HepG2 (cell line): ENCODE data around the gene TFRC. TPM values are rescaled to one million over a fixed set of nuclear protein-coding genes. Genes with fewer than 3 reads are reported as not detected.
A peak's percentile ranks its signal among the peaks of the same experiment; 100 is the strongest.

ENCODE experiments used
- AKAP8 ChIP-seq: sonication (generic); formaldehyde crosslinking; IDR thresholded peaks from 2 replicates; pipeline ENCODE4 v1.5.1; 2020; ENCODE audit warnings: mild to moderate bottlenecking, missing genetic modification reagents
- IKZF4 ChIP-seq: sonication (generic); formaldehyde crosslinking; IDR thresholded peaks from 2 replicates; pipeline ENCODE4 v1.5.1; 2020; ENCODE audit warnings: borderline replicate concordance, mild to moderate bottlenecking, low read depth, missing genetic modification reagents; ENCODE audit errors: not compliant biosample characterization
- JUNB ChIP-seq: sonication (generic); formaldehyde crosslinking; IDR thresholded peaks from 2 replicates; pipeline ENCODE4 v1.8.0; 2022; ENCODE audit warnings: missing genetic modification reagents, mild to moderate bottlenecking, borderline replicate concordance
- KAT7 ChIP-seq: IDR thresholded peaks from 2 replicates; pipeline ENCODE4 v1.6.1; 2018; ENCODE audit warnings: borderline replicate concordance, missing compliant biosample characterization
- KIAA2018 ChIP-seq: sonication (generic); formaldehyde crosslinking; IDR thresholded peaks from 2 replicates; pipeline ENCODE4 v1.5.0; 2020; ENCODE audit warnings: mild to moderate bottlenecking, missing genetic modification reagents, borderline replicate concordance
- THAP9 ChIP-seq: sonication (generic); formaldehyde crosslinking; IDR thresholded peaks from 2 replicates; pipeline ENCODE4; 2020; ENCODE audit warnings: missing genetic modification reagents, mild to moderate bottlenecking, borderline replicate concordance
- ZNF143 ChIP-seq: sonication (generic); formaldehyde crosslinking; IDR thresholded peaks from 2 replicates; pipeline ENCODE4 v1.4.0; 2020; ENCODE audit warnings: missing genetic modification reagents
- ZNF275 ChIP-seq: sonication (generic); formaldehyde crosslinking; IDR thresholded peaks from 2 replicates; pipeline ENCODE4 v1.8.0; 2022; ENCODE audit warnings: missing genetic modification reagents, mild to moderate bottlenecking, inconsistent platforms, borderline replicate concordance
- ZNF3 ChIP-seq: IDR thresholded peaks from 2 replicates; pipeline ENCODE4 v1.7.0; 2017; ENCODE audit warnings: inconsistent platforms
- polyA plus RNA-seq, 8 experiments: library from polyadenylated mRNA; depleted of rRNA in 3 of 8; stranded (reverse) in 7 of 8; unstranded in 1 of 8; fragments of >200 nt; fragmentation: Illumina TruSeq in 4 of 8; extraction: Trizol in 4 of 8; gene quantifications; 2 replicates each; pipeline versions ENCODE4 v1.2.1 to v1.2.3, GENCODE V29; 2011 to 2016; ENCODE audit warnings: low read depth in 4 of 8, missing spikeins in 1 of 8, mixed read lengths in 1 of 8; ENCODE audit not compliant: insufficient read depth in 1 of 8
- total RNA-seq, 5 experiments: library from RNA; depleted of rRNA; stranded (reverse); fragments of >200 nt; fragmentation: Illumina TruSeq; extraction: Trizol; gene quantifications; 2 replicates each; pipeline ENCODE4 v1.2.3, GENCODE V29; 2016; ENCODE audit warnings: low read depth in 1 of 5
- TF ChIP-seq, protein P1 (sequence below): sonication (generic); formaldehyde crosslinking; IDR thresholded peaks from 2 replicates; pipeline ENCODE4 v1.8.0; 2022; ENCODE audit warnings: mild to moderate bottlenecking, missing genetic modification reagents; ENCODE audit not compliant: insufficient replicate concordance
- TF ChIP-seq, protein P2 (sequence below): sonication (generic); formaldehyde crosslinking; IDR thresholded peaks from 2 replicates; pipeline ENCODE4 v1.4.0; 2020; ENCODE audit warnings: missing genetic modification reagents

Gene TFRC
- total and polyA plus RNA-seq, 2 of the 13 experiments (the other 11 are each of a cell fraction or from before 2014, with no cell fraction given) = 188 to 274 TPM

GRCh38 chr3:196081002-196081833, 672 bp downstream of the TFRC start (continued):
- TF ChIP-seq KIAA2018 (CRISPR knock-in tag) (no peak), JUNB (0 out of 2 replicates have a peak, but pooled peaks have one; percentile 22), ZNF3 (no peak), KAT7 (CRISPR knock-in tag) (no peak), ZNF275 (CRISPR knock-in tag) (no peak), ZNF143 (CRISPR knock-in tag) (0 out of 2 replicates have a peak, but pooled peaks have one; percentile 11), THAP9 (CRISPR knock-in tag) (no peak), AKAP8 (CRISPR knock-in tag) (no peak), IKZF4 (CRISPR knock-in tag) (no peak)
- TF ChIP-seq, protein P1, sequence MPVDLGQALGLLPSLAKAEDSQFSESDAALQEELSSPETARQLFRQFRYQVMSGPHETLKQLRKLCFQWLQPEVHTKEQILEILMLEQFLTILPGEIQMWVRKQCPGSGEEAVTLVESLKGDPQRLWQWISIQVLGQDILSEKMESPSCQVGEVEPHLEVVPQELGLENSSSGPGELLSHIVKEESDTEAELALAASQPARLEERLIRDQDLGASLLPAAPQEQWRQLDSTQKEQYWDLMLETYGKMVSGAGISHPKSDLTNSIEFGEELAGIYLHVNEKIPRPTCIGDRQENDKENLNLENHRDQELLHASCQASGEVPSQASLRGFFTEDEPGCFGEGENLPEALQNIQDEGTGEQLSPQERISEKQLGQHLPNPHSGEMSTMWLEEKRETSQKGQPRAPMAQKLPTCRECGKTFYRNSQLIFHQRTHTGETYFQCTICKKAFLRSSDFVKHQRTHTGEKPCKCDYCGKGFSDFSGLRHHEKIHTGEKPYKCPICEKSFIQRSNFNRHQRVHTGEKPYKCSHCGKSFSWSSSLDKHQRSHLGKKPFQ (CRISPR knock-in tag) = peak; percentile 18
- TF ChIP-seq, protein P2, sequence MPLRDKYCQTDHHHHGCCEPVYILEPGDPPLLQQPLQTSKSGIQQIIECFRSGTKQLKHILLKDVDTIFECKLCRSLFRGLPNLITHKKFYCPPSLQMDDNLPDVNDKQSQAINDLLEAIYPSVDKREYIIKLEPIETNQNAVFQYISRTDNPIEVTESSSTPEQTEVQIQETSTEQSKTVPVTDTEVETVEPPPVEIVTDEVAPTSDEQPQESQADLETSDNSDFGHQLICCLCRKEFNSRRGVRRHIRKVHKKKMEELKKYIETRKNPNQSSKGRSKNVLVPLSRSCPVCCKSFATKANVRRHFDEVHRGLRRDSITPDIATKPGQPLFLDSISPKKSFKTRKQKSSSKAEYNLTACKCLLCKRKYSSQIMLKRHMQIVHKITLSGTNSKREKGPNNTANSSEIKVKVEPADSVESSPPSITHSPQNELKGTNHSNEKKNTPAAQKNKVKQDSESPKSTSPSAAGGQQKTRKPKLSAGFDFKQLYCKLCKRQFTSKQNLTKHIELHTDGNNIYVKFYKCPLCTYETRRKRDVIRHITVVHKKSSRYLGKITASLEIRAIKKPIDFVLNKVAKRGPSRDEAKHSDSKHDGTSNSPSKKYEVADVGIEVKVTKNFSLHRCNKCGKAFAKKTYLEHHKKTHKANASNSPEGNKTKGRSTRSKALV (CRISPR knock-in tag) = peak; percentile 83
